GM19351 (cell line): ENCODE measurements around the gene ANKS1B.

Source experiments
- ATAC-seq: cut with Tn5 transposase; IDR thresholded peaks from one replicate; pipeline ENCODE4 v1.9.1; 2021; ENCODE audit warnings: mild to moderate bottlenecking, moderate library complexity; ENCODE audit not compliant: unreplicated experiment

Gene ANKS1B

DNA sequence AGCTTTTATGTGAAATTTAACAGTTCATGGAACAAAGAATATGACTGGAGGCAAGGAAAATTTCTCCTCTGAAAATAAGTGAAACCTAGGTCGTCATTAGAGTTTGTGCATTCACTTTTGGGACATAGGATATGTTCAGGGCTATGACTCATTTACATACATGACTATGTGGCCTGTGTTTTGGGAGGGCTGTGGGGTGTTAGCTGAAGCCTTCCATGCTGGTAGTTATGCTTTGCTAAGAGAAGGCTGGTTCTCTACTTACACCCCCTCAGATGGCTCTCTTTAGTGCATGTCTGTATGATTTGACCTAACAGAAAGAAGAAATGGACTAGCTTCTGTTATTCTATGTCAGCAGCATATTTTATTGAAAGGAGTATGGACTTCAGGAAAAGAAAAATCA is 753.7 kb downstream of the ANKS1B start:
- no peak for ATAC-seq

DNA sequence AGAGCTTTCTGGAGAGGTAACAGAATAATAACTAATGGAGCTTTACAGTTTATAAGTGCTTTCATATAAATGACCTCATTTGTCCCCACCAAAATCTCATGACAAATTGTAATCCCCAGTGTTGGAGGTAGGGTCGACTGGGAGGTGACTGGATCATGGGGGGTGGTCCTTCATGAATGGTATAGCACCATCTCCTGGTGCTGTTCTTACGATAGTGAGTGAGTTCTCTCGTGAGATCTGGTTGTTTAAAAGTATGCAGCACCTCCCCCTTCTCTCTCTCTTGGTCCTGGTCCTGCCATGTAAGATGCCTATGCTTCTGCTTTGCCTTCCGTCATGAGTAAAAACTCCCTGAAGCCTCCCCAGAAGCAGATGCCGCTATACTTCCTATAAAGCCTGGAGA is 760.5 kb downstream of the ANKS1B start:
- no peak for ATAC-seq

DNA sequence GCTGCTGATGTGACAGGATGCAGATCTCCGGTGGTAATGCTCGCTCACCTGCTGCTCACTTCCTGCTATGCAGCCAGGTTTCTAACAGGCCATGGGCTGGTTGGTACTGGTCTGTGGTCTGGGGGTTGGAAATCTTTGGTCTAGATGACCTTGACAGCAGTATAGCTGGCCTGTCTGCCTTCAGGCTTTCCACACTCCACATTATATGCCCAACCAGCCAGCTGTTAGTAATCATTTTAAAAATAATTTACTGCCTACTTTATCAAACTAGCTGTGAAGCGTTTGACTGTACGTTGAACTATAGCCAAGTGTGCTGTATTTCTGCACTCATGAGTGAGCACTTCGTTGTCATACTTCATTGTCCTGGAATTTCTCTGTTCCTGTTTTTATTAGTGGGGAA is 761.2 kb downstream of the ANKS1B start:
- no peak for ATAC-seq

DNA sequence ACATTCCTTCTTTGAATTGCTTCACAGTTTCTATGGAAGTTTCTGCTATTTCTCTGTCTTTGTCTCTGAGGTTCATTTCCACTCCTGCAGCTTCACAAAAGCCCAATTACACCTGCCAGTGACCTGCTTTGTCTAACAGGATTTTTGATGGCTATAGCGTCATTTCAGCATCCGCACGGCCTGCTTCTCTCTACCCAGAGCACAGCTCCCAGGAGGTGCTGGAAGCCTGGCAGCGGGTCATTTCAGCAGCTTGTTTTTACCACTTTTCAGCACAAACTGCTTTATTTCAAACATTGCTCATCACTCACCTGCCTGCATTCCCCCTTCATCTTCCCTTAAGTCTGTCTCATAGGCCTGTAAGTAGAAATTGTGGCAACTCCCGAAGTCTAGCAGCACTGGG is 771.7 kb downstream of the ANKS1B start:
- ATAC-seq, result no peak

DNA sequence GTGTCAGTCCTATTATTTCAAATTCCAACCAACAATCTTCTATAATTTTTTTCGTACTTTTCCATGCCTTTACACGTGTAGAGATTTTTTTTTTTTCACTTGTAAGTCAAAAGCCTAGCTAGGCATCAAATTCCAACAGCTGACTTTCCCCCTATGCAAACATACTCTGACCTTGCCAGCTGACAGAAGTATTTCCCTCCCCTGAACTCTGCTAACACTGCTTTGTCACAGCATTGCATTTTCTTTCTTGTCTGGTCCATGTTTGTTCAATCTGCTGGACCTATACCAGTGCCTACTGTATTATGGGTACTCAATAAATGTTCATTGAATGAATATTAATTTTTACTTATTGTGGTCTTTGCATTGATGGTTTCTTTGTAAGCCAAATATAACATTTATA is 772.5 kb downstream of the ANKS1B start:
- no peak for ATAC-seq

DNA sequence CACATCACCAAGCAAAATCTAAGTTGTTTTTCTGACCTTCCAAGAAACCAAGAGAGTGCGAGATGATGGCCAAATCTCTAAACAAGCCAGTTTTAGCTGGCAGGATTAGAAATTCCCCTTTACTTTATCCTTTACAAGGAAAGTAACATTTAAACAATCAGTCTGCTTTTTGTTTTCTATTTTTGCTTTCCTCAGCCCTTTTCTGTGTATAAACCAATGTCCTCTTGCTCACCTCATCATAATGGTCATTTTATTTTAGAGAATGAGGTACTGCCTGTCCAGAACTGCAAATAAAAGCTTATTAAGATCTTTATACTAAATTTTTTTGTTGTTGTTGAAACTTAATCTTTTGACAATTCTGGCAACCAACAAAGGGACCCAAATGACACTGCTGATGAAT is 779.6 kb downstream of the ANKS1B start:
- ATAC-seq, result no peak

DNA sequence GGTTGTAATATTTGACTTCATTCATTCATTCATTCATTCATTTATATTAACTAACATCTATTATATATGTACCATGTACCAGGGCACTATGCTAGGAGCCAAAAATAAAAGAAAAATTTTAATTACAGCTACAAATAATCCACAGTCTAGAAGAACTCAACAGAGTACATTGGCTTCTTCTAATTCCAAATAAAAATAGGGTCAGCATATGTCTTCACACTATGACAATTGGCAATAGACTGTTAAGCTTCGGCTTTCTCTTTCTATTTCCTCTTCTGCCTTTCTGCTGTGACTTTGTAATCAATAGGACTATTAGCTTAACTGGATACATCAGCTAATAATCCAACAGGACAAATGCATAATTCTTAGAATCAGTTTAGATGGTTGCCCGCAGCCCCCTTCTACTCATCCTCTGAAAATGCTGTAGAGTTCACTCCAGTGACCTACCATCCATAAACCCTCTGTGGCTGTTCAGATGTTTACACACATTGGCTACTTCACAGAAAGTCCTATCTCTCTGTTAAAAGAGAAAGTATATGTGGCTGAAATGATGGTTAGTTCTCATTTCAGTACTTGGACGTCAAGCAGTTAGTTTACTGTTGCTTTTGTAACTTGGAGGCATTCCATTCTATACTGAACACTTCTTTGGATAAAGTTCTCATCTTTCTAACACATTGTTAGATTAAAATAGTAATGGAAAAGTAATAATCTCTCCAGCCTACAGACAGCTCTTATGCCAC is 782.7 kb downstream of the ANKS1B start:
- no peak for ATAC-seq

DNA sequence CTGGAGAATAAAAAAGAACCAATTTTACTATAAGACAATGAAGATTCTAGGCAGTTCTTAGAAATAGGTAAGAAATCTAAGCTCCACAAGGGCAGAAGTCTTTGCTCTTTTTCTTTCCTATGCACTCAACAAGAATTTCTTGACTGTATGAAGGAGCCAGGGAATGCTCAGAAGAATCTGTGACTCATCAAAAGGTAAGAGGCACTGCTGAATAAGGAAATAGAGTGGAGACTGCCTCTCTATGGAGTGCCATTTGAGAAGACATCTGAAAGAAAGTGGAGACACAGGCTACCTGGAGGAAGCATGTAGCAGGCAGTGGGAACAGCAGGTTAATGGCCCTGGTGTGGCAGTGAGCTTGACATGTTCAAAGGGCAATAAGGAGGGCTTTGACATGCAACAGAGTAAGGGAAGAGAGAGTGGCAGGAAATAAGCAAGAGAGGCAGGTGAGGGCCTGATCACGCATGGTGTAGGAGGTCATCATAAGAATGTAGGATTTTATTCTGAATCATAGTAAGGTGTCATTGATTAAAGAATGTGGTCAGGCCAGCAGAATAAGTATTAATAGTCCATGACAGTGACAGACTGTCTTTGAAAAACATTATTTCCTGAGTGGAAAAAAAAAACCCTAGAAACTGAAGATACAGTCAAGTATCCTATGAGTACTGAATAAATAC is 783.9 kb downstream of the ANKS1B start:
- no peak for ATAC-seq

DNA sequence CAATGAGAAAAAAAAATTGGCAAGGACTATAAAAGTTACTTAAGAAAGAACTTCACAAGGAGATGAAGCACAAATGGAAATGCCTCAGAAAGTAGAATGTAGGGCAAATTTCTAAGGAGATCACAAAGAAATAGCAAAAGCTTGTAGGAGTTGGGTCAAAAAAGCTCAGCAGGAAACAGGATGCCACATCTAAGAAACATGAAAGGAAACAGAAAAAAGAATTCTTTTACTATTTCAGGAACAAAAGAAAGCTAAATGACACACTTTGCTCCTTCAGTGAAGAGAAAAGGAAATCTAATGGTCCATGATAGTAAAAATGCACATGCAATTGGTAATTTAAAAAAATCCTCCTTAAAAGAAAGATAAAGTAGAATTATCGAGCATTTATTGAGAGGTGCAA is 789.3 kb downstream of the ANKS1B start:
- no peak for ATAC-seq

DNA sequence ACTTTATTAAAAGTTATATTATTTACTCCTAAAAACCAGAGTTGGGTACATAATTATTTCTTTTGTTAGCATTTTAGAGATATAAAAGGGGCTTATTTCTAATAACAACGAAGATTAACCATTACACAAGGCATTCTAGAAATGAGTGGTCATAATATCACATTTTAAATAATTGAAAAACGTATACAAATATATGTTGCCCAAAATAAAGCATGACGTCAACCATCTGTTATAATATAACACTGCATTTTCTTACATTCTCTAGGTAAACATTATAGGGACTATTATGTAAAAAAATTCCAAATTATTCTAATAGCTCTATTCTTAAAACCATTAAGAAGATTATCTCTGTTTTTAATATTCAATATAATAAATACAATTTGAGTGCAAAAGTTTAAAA is 792.2 kb downstream of the ANKS1B start:
- no peak for ATAC-seq

DNA sequence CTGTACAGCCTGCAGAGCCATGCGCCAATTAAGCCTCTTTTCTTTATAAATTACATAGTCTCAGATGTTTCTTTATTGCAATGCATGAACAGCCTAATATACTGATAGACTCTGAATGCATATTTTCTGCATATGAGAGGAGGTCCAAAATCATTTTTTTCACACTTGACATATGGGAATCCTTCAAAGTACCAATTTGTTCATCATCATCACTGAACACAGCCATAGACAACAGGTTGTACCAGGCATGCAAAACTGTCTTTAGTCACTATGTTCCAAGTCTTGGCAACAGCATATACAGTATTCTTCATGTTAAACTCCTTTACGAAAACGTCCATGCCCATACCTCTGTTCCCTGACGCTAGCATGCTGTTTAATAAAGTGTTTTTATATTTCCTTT is 807.9 kb downstream of the ANKS1B start:
- no peak for ATAC-seq

DNA sequence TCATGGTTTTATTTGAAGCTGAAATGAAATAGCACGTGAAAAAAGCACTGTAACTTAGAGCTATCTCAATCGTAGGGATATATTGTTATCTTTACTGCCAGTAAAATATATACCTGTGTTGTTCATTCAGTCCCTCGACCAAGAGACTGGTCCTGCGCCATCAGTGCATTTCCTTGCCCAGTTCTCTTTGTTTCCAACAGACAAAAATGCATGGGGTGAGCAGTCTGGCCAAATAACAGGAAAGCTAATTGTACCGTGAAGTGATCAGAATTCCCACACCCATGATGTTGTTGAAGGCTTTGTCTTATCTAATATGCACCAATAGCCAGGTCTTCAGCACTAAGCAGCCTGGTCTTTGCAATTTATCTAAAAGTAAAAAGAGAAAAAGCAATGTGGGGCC is 814.3 kb downstream of the ANKS1B start:
- ATAC-seq, result no peak

DNA sequence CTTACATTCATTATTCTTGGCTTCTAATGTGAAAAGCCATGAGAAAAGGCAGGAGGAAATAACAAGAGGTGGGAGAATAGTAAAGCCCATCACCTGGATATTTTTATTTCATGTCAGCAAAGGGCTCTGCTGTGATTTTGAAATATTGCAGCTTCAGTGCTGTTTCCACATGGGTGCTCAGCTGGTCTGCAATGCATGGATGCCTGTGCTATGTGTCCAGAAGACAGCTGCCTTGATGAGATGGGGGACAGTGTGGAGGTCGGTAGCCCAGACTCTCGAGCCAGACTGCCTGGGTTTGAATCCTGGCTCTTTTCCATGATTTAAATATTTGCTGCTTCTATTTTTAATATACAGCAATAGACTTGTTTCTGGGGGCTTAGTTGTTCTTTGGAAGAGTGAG is 814.7 kb downstream of the ANKS1B start:
- ATAC-seq, result no peak

DNA sequence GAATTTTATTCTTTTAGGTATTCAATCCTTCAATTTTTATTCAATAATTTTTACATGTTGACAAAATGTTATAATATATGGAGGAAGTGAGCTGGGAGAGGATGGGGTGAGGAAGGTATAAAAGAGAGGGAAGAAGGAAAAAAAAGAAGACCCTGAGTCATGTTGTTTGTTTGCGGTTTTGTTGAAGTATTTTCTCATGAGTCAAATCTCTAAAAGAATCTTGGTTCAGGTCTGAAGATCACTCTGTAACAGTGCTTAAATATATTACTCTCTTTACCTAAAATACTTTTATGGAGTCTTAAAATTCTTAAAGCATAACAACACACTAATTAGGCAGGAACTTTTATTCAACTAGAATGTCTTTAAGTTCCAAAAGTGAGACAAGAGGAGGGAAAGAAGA is 826.8 kb downstream of the ANKS1B start:
- ATAC-seq, result no peak

DNA sequence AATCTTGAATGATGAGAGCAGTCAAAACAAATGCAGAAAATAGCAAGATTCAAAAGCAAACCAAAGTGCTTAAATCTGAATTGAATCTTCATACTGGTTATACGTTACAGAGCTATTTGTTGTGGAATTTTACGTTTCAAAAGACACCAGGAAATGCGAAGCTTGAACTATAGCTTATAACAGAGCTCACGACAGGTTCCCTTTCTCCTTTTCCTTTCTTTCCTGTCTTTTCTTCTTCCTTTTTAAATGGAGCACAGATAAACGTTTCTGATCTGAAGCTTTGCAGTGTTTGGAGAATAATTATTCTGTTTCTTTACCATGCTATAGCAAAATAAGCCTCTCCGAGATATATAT is 829.8 kb downstream of the ANKS1B start:
- ATAC-seq, result no peak

DNA sequence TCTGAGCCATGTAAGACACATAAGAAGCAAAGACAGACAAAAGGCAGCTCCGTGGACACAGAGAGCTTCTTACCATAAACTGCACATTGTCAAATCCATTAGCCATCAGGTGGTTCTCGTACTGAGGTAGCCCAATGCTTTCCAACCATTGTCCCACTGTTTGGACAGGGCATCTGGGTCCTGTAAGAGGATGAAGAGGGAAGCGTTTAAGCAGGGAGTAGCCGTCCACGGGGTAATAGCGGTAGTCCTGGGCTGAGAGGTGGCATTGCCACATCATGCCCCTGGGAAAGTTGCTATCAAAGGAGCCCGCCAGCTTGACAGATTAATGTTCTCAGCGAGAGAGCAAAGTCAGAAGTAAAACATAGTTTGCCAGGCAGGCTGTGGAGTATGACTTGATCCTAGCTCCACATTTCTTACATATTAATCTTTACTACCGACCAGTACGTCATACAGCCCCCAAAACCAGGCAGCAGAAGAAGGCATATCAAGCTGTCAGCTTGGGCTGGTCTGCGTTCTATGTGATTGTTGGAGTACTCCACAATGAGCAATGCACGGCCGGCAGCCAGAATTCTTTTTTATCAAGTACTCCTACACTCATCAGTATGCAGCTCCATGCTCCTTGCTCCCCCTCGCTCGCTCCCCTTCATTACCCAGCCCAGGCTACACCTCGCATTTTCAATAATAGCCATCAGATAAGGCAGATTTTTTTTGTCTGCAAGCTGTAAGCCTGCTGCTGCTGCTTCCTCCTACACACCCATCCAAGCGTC is 830.3 kb downstream of the ANKS1B start:
- no peak for ATAC-seq

DNA sequence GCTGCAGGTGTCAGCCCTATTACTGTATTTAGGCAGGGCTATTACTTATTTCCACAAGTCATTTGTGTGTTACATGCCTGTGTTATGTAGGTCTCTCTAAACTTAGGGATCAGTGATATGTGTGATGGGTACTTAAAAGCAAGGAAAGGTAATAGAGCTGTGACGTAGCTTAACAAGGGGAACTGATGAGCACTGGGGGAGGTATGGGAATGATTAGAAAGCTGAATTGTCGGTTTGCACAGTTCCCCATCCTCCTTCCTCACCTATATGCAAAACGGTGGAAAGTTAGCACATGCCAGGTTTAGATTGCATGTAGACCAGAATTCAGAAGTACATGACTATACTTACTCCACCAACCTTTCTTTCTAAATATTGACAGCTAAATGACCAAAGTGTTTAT is 831.4 kb downstream of the ANKS1B start:
- no peak for ATAC-seq

DNA sequence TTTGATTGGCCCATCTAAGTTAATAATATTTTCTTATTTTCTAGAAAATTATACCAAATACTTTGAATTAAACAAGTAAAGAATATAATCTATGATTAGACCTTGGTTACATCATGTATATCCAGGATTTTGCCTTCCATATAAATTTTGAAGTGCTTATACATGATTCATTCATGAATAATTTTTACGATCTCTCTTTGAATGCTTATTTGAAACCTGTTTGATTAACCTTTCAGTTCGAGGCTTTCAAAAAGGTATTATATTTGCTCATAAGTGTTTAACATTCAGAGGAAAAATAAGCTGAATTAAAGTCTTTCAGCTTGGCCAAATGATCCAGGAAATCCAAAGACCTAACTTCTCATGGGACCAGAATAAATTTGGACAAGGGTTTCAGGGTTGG is 832.4 kb downstream of the ANKS1B start:
- no peak for ATAC-seq

DNA sequence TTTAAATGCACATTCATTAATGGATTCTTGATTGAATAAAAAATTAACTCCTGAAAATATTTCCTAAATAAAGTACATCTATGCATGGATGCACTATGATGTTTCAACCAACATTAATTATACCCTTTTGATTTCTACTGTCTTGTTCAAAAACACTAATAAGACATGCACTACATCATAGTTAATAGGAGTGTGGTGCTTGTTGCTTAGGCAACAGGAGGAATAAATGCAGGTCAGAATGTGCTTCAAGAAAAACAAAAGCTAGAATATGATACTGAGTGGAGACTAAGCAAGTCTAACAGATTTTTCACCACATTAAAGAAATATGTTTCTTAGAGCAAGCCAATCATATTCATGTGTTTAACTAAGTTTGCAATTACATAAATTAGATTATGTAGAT is 833.0 kb downstream of the ANKS1B start:
- no peak for ATAC-seq

DNA sequence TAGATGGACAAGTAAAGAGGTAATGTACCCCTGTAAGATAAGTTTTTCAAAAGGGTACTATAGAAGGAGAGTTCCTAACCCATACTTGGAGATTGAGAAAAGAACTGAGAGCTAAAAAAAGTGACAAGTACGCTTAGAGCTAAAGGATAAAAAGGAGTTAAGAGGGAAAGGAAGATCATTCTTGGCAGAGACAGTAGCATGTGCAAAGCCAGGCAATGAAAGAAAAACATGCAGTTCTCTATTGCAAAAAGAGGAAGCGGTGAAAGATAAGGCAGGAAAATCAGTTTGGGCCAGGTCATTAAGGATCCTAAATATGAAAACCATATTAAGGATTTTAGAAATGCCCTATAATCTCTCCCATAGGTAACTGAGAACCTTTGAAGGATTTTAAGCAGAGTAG is 837.6 kb downstream of the ANKS1B start:
- ATAC-seq, result no peak

DNA sequence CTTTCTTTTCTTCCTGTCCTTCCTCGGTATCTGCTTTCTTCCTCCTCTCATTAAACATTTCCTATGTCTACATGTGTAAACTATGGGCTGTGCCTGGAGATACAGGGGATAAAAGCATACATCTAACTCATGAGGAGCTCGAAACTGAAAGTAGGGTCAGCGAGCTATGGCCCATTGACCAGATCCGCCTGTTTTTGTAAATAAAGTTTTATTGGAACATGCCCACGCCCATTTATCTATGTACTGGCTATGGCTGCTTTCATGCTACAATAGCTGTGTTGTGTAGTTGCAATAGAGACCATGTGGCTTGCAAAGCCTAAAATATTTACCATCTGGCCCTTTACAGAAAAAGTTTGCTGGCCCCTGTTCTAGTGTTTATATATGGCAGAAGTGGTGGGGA is 838.0 kb downstream of the ANKS1B start:
- no peak for ATAC-seq

DNA sequence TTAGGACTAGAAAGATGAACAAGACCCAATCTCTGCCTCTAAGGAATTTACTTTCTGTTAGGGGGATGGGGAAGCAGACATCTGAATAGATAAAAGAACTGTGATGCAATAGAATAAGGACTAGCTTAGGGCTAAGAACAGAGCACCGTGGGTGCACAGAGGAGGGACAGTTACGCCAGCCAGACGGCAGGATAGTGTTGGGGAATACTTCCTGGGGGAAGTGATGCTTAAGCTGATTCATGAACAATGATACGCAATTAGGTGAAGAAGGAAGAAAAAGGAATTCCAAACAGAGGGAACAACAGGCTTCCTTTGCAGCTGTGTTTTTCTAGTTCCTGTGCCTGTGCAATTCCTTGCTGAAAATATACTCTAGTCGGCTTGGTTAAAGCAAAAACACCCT is 838.6 kb downstream of the ANKS1B start:
- no peak for ATAC-seq
